Lung (tissue), 12 donors: ENCODE measurements around the gene CCDC182. TPM values are rescaled to one million over a fixed set of nuclear protein-coding genes. Genes with fewer than 3 reads are reported as not detected.

Experiments used
- ATAC-seq: fragments of 200-7000 bp; cut with Tn5 transposase; one replicate; pipeline ENCODE4 v1.9.1; 2020; ENCODE audit warnings: moderate number of reproducible peaks; ENCODE audit not compliant: insufficient read depth, low FRiP score
- DNase-seq, 3 donors: peaks; one replicate each; pipeline ENCODE4 v3.0.0-alpha.2; 2013 to 2017
- H3K27ac ChIP-seq, 2 donors: one replicate each; pipeline ENCODE4 v1.5.1; 2013; ENCODE audit warnings: mild to moderate bottlenecking in 2 of 2, moderate library complexity in 2 of 2, control low read depth in 1 of 2, inconsistent platforms in 1 of 2, low read depth in 1 of 2, low read length in 1 of 2
- H3K27me3 ChIP-seq, 3 donors: one replicate each; pipeline ENCODE4 v1.5.1; 2013; ENCODE audit warnings: low read length in 2 of 3; ENCODE audit not compliant: control insufficient read depth in 3 of 3, insufficient read depth in 3 of 3
- H3K36me3 ChIP-seq, 4 donors: one replicate each; pipeline ENCODE4 v1.5.1; 2013; ENCODE audit warnings: low read length in 4 of 4, mild to moderate bottlenecking in 1 of 4, moderate library complexity in 1 of 4; ENCODE audit not compliant: control insufficient read depth in 4 of 4, insufficient read depth in 4 of 4
- H3K4me1 ChIP-seq, 5 donors: one replicate each; pipeline ENCODE4 v1.5.1; 2013; ENCODE audit warnings: low read length in 5 of 5, mild to moderate bottlenecking in 2 of 5, moderate library complexity in 1 of 5; ENCODE audit not compliant: control insufficient read depth in 5 of 5, insufficient read depth in 5 of 5
- H3K4me3 ChIP-seq: one replicate; pipeline ENCODE4 v1.5.1; 2013; ENCODE audit warnings: mild to moderate bottlenecking, control low read depth, moderate library complexity
- H3K9ac ChIP-seq, 2 donors: one replicate each; pipeline ENCODE4 v1.5.1; 2013; ENCODE audit warnings: low read length in 2 of 2, control low read depth in 1 of 2; ENCODE audit not compliant: insufficient read depth in 1 of 2
- H3K9me3 ChIP-seq, 4 donors: one replicate each; pipeline ENCODE4 v1.5.1; 2013; ENCODE audit warnings: low read length in 3 of 4, mild to moderate bottlenecking in 1 of 4, moderate library complexity in 1 of 4; ENCODE audit not compliant: control insufficient read depth in 4 of 4, insufficient read depth in 3 of 4
- CTCF ChIP-seq: IDR thresholded peaks from 2 replicates; pipeline ENCODE4 v1.5.1; 2012; ENCODE audit warnings: mild to moderate bottlenecking; ENCODE audit errors: control extremely low read depth, extremely low read depth
- WGBS, 2 donors: extraction: QIAGEN DNeasy Blood & Tissue Kit; methylation state at CpG; one replicate each; pipeline ENCODE4 v1.1.7; 2013; 5-methylcytosine and 5-hydroxymethylcytosine counted together
- polyA plus RNA-seq, 2 donors: library from polyadenylated mRNA; stranded (reverse); fragments of 200-250 nt; gene quantifications; one replicate each; pipeline ENCODE4 v1.2.1, GENCODE V29; 2013
- total RNA-seq, 2 donors: library from RNA; depleted of rRNA in 1 of 2; stranded (reverse); fragments of >200 nt in 1 of 2; gene quantifications; one replicate each; pipeline ENCODE4 v1.2.1, GENCODE V29; 2014 to 2021
- donor health status: control.
- donor health status: control.
- donor health status: Bipolar disorder and iron deficiency.
- donor health status: healthy.
- donor health status: DM: yes; HTN: yes; CAD: no.

Gene CCDC182
- total and polyA plus RNA-seq, 4 donors, result not detected

- WGBS, 2 donors, result 89 to 91% methylated on average over 9 of the region's 9 CpGs
- Histone ChIP-seq H3K27me3 (no peaks in the 10 kb centered on the region), H3K4me1 (peaks cover 0 to 3% (median 0%) of the 10 kb centered on the region in 5 donors), H3K4me3 (no peak overlapping the region), H3K27ac (no peak overlapping the region), H3K36me3 (no peaks in the 10 kb centered on the region), H3K9me3 (no peaks in the 10 kb centered on the region), H3K9ac (no peak overlapping the region)
- DNase-seq (no peak), ATAC-seq (no peak)
- TF ChIP-seq CTCF, result no peak
Measured at GRCh38 chr17:57726213-57726790, 18.8 kb downstream of the CCDC182 start.

- Histone ChIP-seq H3K4me1 (peaks cover 0 to 8% (median 0%) of the 10 kb centered on the region in 5 donors), H3K27me3 (no peaks in the 10 kb centered on the region), H3K9me3 (no peaks in the 10 kb centered on the region), H3K36me3 (no peaks in the 10 kb centered on the region), H3K9ac (no peak overlapping the region), H3K27ac (no peak overlapping the region), H3K4me3 (no peak overlapping the region)
- DNase-seq (no peak), ATAC-seq (no peak)
- 96 to 97% methylated on average over 5 of the region's 5 CpGs for WGBS, 2 donors
- no peak for TF ChIP-seq CTCF
Measured at GRCh38 chr17:57724729-57725125, 20.4 kb downstream of the CCDC182 start.

GRCh38 chr17:57724026-57724728 is 20.9 kb downstream of the CCDC182 start:
- no peak overlapping the region for H3K27ac ChIP-seq
- H3K4me3 ChIP-seq, result no peak overlapping the region
- H3K9me3 ChIP-seq, result no peaks in the 10 kb centered on the region
- no peak for TF ChIP-seq CTCF
- no peaks in the 10 kb centered on the region for H3K36me3 ChIP-seq
- H3K27me3 ChIP-seq, result no peaks in the 10 kb centered on the region
- H3K9ac ChIP-seq, result no peak overlapping the region
- H3K4me1 ChIP-seq, result peaks cover 0 to 8% (median 0%) of the 10 kb centered on the region in 5 donors
- no peak for ATAC-seq
- no peak for DNase-seq
- WGBS, 2 donors, result 65 to 66% methylated on average over 14 of the region's 14 CpGs
